ENCODE measurements around the gene UST. TPM values are rescaled to one million over a fixed set of nuclear protein-coding genes. Genes with fewer than 3 reads are reported as not detected.

The UST gene
- total RNA-seq, 1 experiment from 2014 or later = 6.1 TPM

- H3K36me3 ChIP-seq (ENCODE audit: control insufficient read depth in 1 of 2, insufficient read depth in 2 of 2, low read length in 2 of 2) = no peaks in the 10 kb centered on the region
- H3K27ac ChIP-seq (ENCODE audit: low read depth, low read length) = no peak overlapping the region
- H3K9me2 ChIP-seq (ENCODE audit: insufficient read depth) = no peaks in the 10 kb centered on the region
- H3K9me3 ChIP-seq (ENCODE audit: control insufficient read depth in 1 of 2, insufficient read depth in 1 of 2, low read depth in 1 of 2, low read length in 2 of 2) = no peaks in the 10 kb centered on the region
- H3K4me1 ChIP-seq (ENCODE audit: control insufficient read depth in 1 of 2, insufficient read depth in 2 of 2, low read length in 2 of 2) = peaks cover 0 to 8% of the 10 kb centered on the region in 2 experiments; a peak in 1 of 4 replicates
- no peaks in the 10 kb centered on the region for H3K79me2 ChIP-seq (ENCODE audit: insufficient read depth, low read length)
- no peak overlapping the region for H3K4me3 ChIP-seq (replicated peaks in 1 of 2; ENCODE audit: low read depth in 1 of 2, low read length in 2 of 2)
- TF ChIP-seq EZH2phosphoT487 (IDR thresholded peaks at IDR 0.05; ENCODE audit: borderline replicate concordance) = no peak
- ChIA-PET RAD21 (ENCODE audit: low non-redundant PET in 1 of 2, low total read pairs in 2 of 2, uncharacterized antibody in 2 of 2, unreplicated experiment in 2 of 2) (no interaction called here), POLR2A (no interaction called here), CTCF (no interaction called here)
- H3K4me2 ChIP-seq (ENCODE audit: low read length) = no peak overlapping the region
- no peaks in the 10 kb centered on the region for H3K27me3 ChIP-seq (ENCODE audit: insufficient read depth, low read length)
- H4K20me1 ChIP-seq (ENCODE audit: insufficient read depth) = no peaks in the 10 kb centered on the region
- intact Hi-C loops (cut with micrococcal nuclease) = no loop called here
- no peak overlapping the region for H3K9ac ChIP-seq (ENCODE audit: low read length)
- BruUV-seq (replicated peaks) = no TSS peak
- ATAC-seq = no peak
- DNase-seq (ENCODE audit: low read depth, low spot score) = no peak
- no peak overlapping the region for H2AFZ ChIP-seq (ENCODE audit: low read depth, low read length, poor library complexity, severe bottlenecking)
These were observed 138.5 kb downstream of the UST start for GRCh38 chr6:148885136-148885865.

DNA sequence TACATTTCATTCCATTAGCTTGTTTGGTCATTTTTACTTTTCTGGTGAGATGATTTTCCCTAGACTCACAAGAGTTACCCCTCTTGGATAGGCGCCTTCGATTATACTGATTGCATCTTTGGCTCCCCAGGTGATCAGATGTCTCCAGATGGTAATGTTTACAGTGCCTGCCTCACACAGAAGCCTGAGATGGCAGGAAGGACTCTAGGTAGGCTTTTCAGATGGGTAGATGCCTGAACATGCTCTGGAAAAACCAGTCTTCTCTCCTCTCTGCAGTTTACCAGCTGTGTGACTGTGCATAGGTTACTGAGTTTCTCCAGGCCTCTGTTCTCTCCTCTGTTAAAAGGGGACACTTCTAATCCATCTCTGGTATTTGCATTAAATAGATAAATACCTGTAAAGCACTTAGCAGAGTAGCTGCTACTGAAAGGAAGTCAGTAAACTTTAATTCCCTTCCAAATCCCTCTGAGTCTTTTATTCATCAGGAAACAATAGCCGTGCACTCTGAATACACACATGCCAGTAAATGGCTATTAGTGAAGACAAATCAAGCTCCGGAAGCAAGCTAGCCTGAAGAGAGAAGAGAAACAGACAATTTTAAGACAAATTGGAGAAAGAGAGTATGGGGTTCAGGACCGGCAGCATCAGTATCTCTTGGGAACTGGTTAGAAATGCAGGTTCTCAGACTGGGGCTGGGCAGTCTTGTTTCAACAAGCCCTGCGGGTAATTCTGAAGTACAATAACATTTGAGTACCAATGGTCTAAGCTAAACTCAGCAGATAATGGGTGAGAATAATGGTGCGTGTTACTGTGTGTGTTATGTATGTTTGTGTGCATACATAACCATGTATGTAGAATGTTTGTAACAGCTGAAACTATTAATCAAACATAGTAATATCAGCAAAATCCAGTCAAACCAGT, 139.4 kb downstream of the UST start:
- ChIA-PET RAD21 (ENCODE audit: low non-redundant PET in 1 of 2, low total read pairs in 2 of 2, uncharacterized antibody in 2 of 2, unreplicated experiment in 2 of 2) (no interaction called here), CTCF (no interaction called here), POLR2A (no interaction called here)
- no peak overlapping the region for H3K27ac ChIP-seq (ENCODE audit: low read depth, low read length)
- ATAC-seq (no peak), DNase-seq (ENCODE audit: low read depth, low spot score) (no peak)
- no peaks in the 10 kb centered on the region for H3K9me3 ChIP-seq (ENCODE audit: control insufficient read depth in 1 of 2, insufficient read depth in 1 of 2, low read depth in 1 of 2, low read length in 2 of 2)
- no peaks in the 10 kb centered on the region for H3K36me3 ChIP-seq (ENCODE audit: control insufficient read depth in 1 of 2, insufficient read depth in 2 of 2, low read length in 2 of 2)
- no peak overlapping the region for H2AFZ ChIP-seq (ENCODE audit: low read depth, low read length, poor library complexity, severe bottlenecking)
- H3K27me3 ChIP-seq (ENCODE audit: insufficient read depth, low read length) = no peaks in the 10 kb centered on the region
- H3K9me2 ChIP-seq (ENCODE audit: insufficient read depth) = no peaks in the 10 kb centered on the region
- no peak overlapping the region for H3K4me2 ChIP-seq (ENCODE audit: low read length)
- no peak overlapping the region for H3K9ac ChIP-seq (ENCODE audit: low read length)
- intact Hi-C loops (cut with micrococcal nuclease) = no loop called here
- no TSS peak for BruUV-seq (replicated peaks)
- H3K4me1 ChIP-seq (ENCODE audit: control insufficient read depth in 1 of 2, insufficient read depth in 2 of 2, low read length in 2 of 2) = peaks cover 0 to 6% of the 10 kb centered on the region in 2 experiments; a peak in 1 of 4 replicates
- H3K4me3 ChIP-seq (replicated peaks in 1 of 2; ENCODE audit: low read depth in 1 of 2, low read length in 2 of 2) = no peak overlapping the region
- no peaks in the 10 kb centered on the region for H3K79me2 ChIP-seq (ENCODE audit: insufficient read depth, low read length)
- H4K20me1 ChIP-seq (ENCODE audit: insufficient read depth) = no peaks in the 10 kb centered on the region
- TF ChIP-seq ELF1 (IDR thresholded peaks at IDR 0.05; ENCODE audit: borderline replicate concordance, low read depth) (no peak), CEBPB (IDR thresholded peaks at IDR 0.05; ENCODE audit: low read depth) (no peak), EGR1 (IDR thresholded peaks at IDR 0.05; ENCODE audit: low read depth) (no peak), POLR2A (IDR thresholded peaks at IDR 0.05; ENCODE audit: borderline replicate concordance, extremely low read depth, insufficient read depth, insufficient read length) (no peak), CBX3 (IDR thresholded peaks at IDR 0.05; ENCODE audit: low read depth) (no peak), SIN3A (IDR thresholded peaks at IDR 0.05; ENCODE audit: low read depth) (no peak), ATF3 (IDR thresholded peaks at IDR 0.05) (no peak), FOSL1 (IDR thresholded peaks at IDR 0.05; ENCODE audit: low read depth) (no peak), EZH2 (IDR thresholded peaks at IDR 0.05) (no peak), EZH2phosphoT487 (IDR thresholded peaks at IDR 0.05; ENCODE audit: borderline replicate concordance) (no peak), JUND (IDR thresholded peaks at IDR 0.05) (no peak), TCF7L2 (IDR thresholded peaks at IDR 0.05; ENCODE audit: borderline replicate concordance, extremely low read depth, insufficient read depth, insufficient read length) (no peak), SP1 (IDR thresholded peaks at IDR 0.05; ENCODE audit: low read depth) (no peak), POLR2AphosphoS5 (IDR thresholded peaks at IDR 0.05; ENCODE audit: low read depth, low read length) (no peak)
- TF ChIP-seq, protein P1, sequence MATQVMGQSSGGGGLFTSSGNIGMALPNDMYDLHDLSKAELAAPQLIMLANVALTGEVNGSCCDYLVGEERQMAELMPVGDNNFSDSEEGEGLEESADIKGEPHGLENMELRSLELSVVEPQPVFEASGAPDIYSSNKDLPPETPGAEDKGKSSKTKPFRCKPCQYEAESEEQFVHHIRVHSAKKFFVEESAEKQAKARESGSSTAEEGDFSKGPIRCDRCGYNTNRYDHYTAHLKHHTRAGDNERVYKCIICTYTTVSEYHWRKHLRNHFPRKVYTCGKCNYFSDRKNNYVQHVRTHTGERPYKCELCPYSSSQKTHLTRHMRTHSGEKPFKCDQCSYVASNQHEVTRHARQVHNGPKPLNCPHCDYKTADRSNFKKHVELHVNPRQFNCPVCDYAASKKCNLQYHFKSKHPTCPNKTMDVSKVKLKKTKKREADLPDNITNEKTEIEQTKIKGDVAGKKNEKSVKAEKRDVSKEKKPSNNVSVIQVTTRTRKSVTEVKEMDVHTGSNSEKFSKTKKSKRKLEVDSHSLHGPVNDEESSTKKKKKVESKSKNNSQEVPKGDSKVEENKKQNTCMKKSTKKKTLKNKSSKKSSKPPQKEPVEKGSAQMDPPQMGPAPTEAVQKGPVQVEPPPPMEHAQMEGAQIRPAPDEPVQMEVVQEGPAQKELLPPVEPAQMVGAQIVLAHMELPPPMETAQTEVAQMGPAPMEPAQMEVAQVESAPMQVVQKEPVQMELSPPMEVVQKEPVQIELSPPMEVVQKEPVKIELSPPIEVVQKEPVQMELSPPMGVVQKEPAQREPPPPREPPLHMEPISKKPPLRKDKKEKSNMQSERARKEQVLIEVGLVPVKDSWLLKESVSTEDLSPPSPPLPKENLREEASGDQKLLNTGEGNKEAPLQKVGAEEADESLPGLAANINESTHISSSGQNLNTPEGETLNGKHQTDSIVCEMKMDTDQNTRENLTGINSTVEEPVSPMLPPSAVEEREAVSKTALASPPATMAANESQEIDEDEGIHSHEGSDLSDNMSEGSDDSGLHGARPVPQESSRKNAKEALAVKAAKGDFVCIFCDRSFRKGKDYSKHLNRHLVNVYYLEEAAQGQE (IDR thresholded peaks at IDR 0.05; ENCODE audit: low read depth) = no peak
- TF ChIP-seq, protein P2, sequence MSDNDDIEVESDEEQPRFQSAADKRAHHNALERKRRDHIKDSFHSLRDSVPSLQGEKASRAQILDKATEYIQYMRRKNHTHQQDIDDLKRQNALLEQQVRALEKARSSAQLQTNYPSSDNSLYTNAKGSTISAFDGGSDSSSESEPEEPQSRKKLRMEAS (IDR thresholded peaks at IDR 0.05) = no peak
